WTC11 (cell line): ENCODE data around the gene WDR91. TPM values are rescaled to one million over a fixed set of nuclear protein-coding genes. Genes with fewer than 3 reads are reported as not detected.

ENCODE experiments used
- ATAC-seq: fragments of 200-7000 bp; cut with Tn5 transposase; 2 replicates; pipeline ENCODE4 v1.10.0; 2021; ENCODE audit warnings: mild to moderate bottlenecking, moderate library complexity
- CTCF ChIA-PET: fragments of 300-600 bp; sonication (Branson Sonifier 250); formaldehyde crosslinking; loops from one replicate; lab custom pipeline; 2021; ENCODE audit warnings: antibody characterized with exemption; lab: Charles Lee
- POLR2A ChIA-PET: fragments of 350-600 bp; sonication (Branson Sonifier 250); formaldehyde crosslinking; loops from one replicate; lab custom pipeline; 2021; ENCODE audit warnings: antibody characterized with exemption; lab: Charles Lee
- DNase-seq: peaks from one replicate; pipeline ENCODE4 v3.0.0; 2021; ENCODE audit warnings: low spot score
- H3K27ac Mint-ChIP-seq: 2 replicates; pipeline ENCODE4 v1.8.0; 2021; ENCODE audit warnings: mixed read lengths
- H3K27me3 Mint-ChIP-seq: 2 replicates; pipeline ENCODE4 v1.8.0; 2021; ENCODE audit warnings: low read depth, mild to moderate bottlenecking, moderate library complexity, mixed read lengths
- H3K36me3 Mint-ChIP-seq: 2 replicates; pipeline ENCODE4 v1.8.0; 2021; ENCODE audit warnings: mixed read lengths
- H3K4me1 Mint-ChIP-seq: 2 replicates; pipeline ENCODE4 v1.8.0; 2022; ENCODE audit warnings: mixed read lengths
- H3K4me3 Mint-ChIP-seq: 2 replicates; pipeline ENCODE4 v1.8.0; 2021; ENCODE audit warnings: mild to moderate bottlenecking, moderate library complexity, mixed read lengths
- H3K9me3 Mint-ChIP-seq: 2 replicates; pipeline ENCODE4 v1.8.0; 2021; ENCODE audit warnings: mixed read lengths
- AR ChIP-seq: fragments of 250-450 bp; sonication (Bioruptor Pico); IDR thresholded peaks from 2 replicates; pipeline ENCODE4 v1.9.0; 2021; ENCODE audit warnings: mild to moderate bottlenecking
- CDX4 ChIP-seq: fragments of 250-450 bp; sonication (Bioruptor Pico); IDR thresholded peaks from 2 replicates; pipeline ENCODE4 v1.9.0; 2021; ENCODE audit warnings: moderate library complexity, mild to moderate bottlenecking, inconsistent platforms, borderline replicate concordance
- CREB1 ChIP-seq: sonication (generic); formaldehyde crosslinking; IDR thresholded peaks from 2 replicates; pipeline ENCODE4 v1.8.0; 2023; ENCODE audit warnings: mild to moderate bottlenecking, missing genetic modification reagents
- CREM ChIP-seq: sonication (generic); formaldehyde crosslinking; IDR thresholded peaks from 2 replicates; pipeline ENCODE4 v1.8.1; 2022; ENCODE audit warnings: mild to moderate bottlenecking, missing genetic modification reagents, moderate library complexity
- E2F4 ChIP-seq: sonication (generic); formaldehyde crosslinking; IDR thresholded peaks from 2 replicates; pipeline ENCODE4 v1.8.1; 2022; ENCODE audit warnings: low read depth, mild to moderate bottlenecking, moderate library complexity, missing genetic modification reagents, borderline replicate concordance
- ERG ChIP-seq: fragments of 250-450 bp; sonication (Bioruptor Pico); IDR thresholded peaks from 2 replicates; pipeline ENCODE4 v1.8.0; 2021; ENCODE audit warnings: mild to moderate bottlenecking
- JAZF1 ChIP-seq: fragments of 250-450 bp; sonication (Bioruptor Pico); IDR thresholded peaks from 2 replicates; pipeline ENCODE4 v1.9.0; 2021; ENCODE audit warnings: moderate library complexity, mild to moderate bottlenecking, inconsistent platforms
- MAX ChIP-seq: sonication (generic); formaldehyde crosslinking; IDR thresholded peaks from 2 replicates; pipeline ENCODE4 v1.8.0; 2022; ENCODE audit warnings: mild to moderate bottlenecking, missing genetic modification reagents
- NFATC4 ChIP-seq: fragments of 250-450 bp; sonication (Bioruptor Pico); IDR thresholded peaks from 2 replicates; pipeline ENCODE4 v1.9.0; 2021; ENCODE audit warnings: mild to moderate bottlenecking
- NR1H2 ChIP-seq: sonication (generic); formaldehyde crosslinking; IDR thresholded peaks from 2 replicates; pipeline ENCODE4 v1.9.0; 2021; ENCODE audit warnings: mild to moderate bottlenecking, moderate library complexity, missing genetic modification reagents
- RORB ChIP-seq: fragments of 250-450 bp; sonication (Bioruptor Pico); IDR thresholded peaks from 2 replicates; pipeline ENCODE4 v1.9.0; 2021; ENCODE audit warnings: mild to moderate bottlenecking
- SP1 ChIP-seq: sonication (generic); formaldehyde crosslinking; conservative IDR thresholded peaks from 2 replicates; pipeline ENCODE4 v1.8.1; 2022; ENCODE audit warnings: missing genetic modification reagents
- TCF7 ChIP-seq: sonication (generic); formaldehyde crosslinking; IDR thresholded peaks from 2 replicates; pipeline ENCODE4 v1.8.0; 2022; ENCODE audit warnings: mild to moderate bottlenecking, low read depth, missing genetic modification reagents, moderate library complexity
- TEAD1 ChIP-seq: sonication (generic); formaldehyde crosslinking; IDR thresholded peaks from 2 replicates; pipeline ENCODE4 v1.8.0; 2022; ENCODE audit warnings: mild to moderate bottlenecking, missing genetic modification reagents
- ZMAT4 ChIP-seq: fragments of 250-450 bp; sonication (Bioruptor Pico); IDR thresholded peaks from 2 replicates; pipeline ENCODE4 v1.9.0; 2021; ENCODE audit warnings: mild to moderate bottlenecking
- ZNF121 ChIP-seq: sonication (generic); formaldehyde crosslinking; IDR thresholded peaks from 2 replicates; pipeline ENCODE4 v1.8.0; 2023; ENCODE audit warnings: missing genetic modification reagents
- ZNF232 ChIP-seq: sonication (generic); formaldehyde crosslinking; IDR thresholded peaks from 2 replicates; pipeline ENCODE4 v1.8.0; 2022; ENCODE audit warnings: mild to moderate bottlenecking, missing genetic modification reagents
- ZNF317 ChIP-seq: sonication (generic); formaldehyde crosslinking; IDR thresholded peaks from 2 replicates; pipeline ENCODE4 v1.8.1; 2023; ENCODE audit warnings: low read depth, mild to moderate bottlenecking, moderate library complexity, missing genetic modification reagents, borderline replicate concordance
- total RNA-seq: library from RNA; stranded (reverse); gene quantifications from 3 replicates; pipeline ENCODE4 v1.2.3, GENCODE V29; 2021

WDR91 gene
- total RNA-seq, 1 experiment from 2014 or later: 12.0 TPM

- no peak for TF ChIP-seq ZNF317 (CRISPR knock-in tag)
- no peak for TF ChIP-seq ZMAT4 (CRISPR knock-in tag)
- no peak for TF ChIP-seq MAX (CRISPR knock-in tag)
Observed at GRCh38 chr7:135181261-135181928, 29.9 kb downstream of the WDR91 start (continued).

GRCh38 chr7:135180122-135180521, 31.2 kb downstream of the WDR91 start:
- ChIA-PET CTCF (interaction anchor here (0.7 kb wide), 1 partner anchor 58 kb away, joined by 3 read pairs; no protein-coding TSS in a partner anchor), POLR2A (no interaction called here)
- Mint-ChIP-seq H3K27ac (no peak overlapping the region), H3K4me3 (no peak overlapping the region), H3K9me3 (peaks cover 51% of the 10 kb centered on the region), H3K27me3 (no peaks in the 10 kb centered on the region), H3K36me3 (peaks cover 57% of the 10 kb centered on the region), H3K4me1 (peaks cover 19% of the 10 kb centered on the region)
- no peak for ATAC-seq
- TF ChIP-seq SP1 (CRISPR knock-in tag) (no peak), AR (CRISPR knock-in tag) (no peak), CREM (no peak), TEAD1 (CRISPR knock-in tag) (no peak), NR1H2 (no peak), ERG (CRISPR knock-in tag) (no peak), RORB (CRISPR knock-in tag) (no peak), E2F4 (CRISPR knock-in tag) (no peak), ZNF232 (CRISPR knock-in tag) (no peak), JAZF1 (CRISPR knock-in tag) (no peak), CDX4 (CRISPR knock-in tag) (no peak), ZNF121 (no peak), CREB1 (CRISPR knock-in tag) (no peak), NFATC4 (CRISPR knock-in tag) (no peak), TCF7 (CRISPR knock-in tag) (no peak)
- DNase-seq: no peak
